Esophagus muscularis mucosa (tissue), 3 donors: ENCODE data around the gene DIAPH3.

Experiments
- EP300 ChIP-seq: sonication (generic); formaldehyde crosslinking; IDR thresholded peaks from one replicate; pipeline ENCODE4 v1.6.1; 2017; ENCODE audit warnings: antibody characterized with exemption
- TF ChIP-seq, protein P1 (sequence below), 3 experiments: fragments of 200-600 bp in 2 of 3; fragments of 450-650 bp in 1 of 3; sonication (generic) in 2 of 3; IDR thresholded peaks; one replicate each; pipeline ENCODE4 v1.5.1; 2017 to 2019; ENCODE audit warnings: antibody characterized with exemption in 3 of 3, mild to moderate bottlenecking in 2 of 3, moderate library complexity in 1 of 3

DNA sequence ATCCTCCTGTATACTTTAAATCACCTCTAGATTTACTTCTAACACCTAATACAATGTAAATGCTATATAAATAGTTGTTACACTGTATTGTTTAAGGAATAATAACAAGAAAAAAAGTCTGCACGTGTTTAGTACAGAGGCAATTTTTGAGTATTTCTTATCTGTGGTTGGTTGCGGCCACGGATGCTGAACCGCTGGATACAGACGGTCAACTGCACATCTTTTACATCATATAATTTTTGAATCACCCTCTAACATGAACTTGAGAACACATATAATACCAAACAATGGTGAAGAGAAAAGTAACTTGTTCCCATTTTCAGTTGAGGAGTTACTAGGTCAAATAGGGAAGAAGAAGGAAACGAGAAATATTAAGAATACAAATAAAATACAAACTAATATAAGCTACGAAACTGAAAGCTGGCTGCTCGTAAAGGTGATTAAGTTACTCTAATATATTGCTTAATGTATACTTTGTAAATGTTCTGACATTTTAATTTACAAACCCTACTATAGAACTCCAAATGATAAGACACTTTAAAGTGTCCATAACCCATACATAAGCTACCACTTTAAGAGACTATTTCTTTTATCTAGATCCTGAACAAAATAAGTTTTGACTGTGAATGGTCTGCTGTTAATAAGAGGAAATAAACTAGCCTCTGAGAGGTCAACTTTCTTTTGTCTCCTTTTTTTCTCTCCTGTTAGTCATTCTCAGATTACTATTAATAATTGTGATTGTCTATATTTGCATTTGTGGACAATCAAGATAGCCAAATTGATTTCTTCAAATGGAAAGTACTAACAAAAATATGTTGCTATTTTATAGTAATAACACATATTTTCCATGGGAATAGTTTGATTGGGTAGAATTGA lies 457.4 kb downstream of the DIAPH3 start:
- TF ChIP-seq, protein P1, sequence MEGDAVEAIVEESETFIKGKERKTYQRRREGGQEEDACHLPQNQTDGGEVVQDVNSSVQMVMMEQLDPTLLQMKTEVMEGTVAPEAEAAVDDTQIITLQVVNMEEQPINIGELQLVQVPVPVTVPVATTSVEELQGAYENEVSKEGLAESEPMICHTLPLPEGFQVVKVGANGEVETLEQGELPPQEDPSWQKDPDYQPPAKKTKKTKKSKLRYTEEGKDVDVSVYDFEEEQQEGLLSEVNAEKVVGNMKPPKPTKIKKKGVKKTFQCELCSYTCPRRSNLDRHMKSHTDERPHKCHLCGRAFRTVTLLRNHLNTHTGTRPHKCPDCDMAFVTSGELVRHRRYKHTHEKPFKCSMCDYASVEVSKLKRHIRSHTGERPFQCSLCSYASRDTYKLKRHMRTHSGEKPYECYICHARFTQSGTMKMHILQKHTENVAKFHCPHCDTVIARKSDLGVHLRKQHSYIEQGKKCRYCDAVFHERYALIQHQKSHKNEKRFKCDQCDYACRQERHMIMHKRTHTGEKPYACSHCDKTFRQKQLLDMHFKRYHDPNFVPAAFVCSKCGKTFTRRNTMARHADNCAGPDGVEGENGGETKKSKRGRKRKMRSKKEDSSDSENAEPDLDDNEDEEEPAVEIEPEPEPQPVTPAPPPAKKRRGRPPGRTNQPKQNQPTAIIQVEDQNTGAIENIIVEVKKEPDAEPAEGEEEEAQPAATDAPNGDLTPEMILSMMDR (IDR thresholded peaks at IDR 0.05): no peak
- TF ChIP-seq EP300: no peak
